ENCODE results near the gene POLR2L. TPM values are rescaled to one million over a fixed set of nuclear protein-coding genes. Genes with fewer than 3 reads are reported as not detected.

Gene POLR2L
- total and polyA plus RNA-seq, 2 experiments from 2014 or later, result 113 to 804 TPM

DNA sequence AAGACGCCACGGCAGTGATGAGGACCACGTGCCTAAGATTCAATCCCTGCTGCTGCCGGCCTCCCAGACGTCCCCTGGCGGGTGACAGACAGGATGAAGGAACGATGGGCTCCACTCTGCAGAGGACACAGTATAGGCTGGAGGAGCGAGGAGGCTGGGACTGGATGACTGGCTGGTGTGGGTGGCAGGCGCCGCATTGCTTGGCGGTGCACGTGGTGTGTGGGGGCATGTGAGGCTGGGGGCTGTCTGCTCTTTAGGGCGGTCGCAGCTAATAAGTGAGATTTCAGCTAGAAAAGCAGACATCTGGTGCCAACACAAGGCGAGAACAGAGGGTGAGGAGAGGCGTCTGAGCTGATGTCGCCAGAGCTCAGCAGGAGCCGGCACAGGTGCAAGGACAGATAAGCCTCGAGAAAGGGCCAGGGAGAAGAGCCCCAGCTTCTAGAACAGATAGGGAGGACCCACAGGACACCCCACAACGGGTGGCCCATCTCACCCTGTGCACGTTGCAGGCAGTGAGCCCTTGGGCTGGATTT lies 33.5 kb upstream of the POLR2L start:
- H4K20me1 ChIP-seq (ENCODE audit: insufficient read depth), result no peaks in the 10 kb centered on the region
- no peak overlapping the region for H3K4me3 ChIP-seq
- WGBS, 2 experiments (ENCODE audit: low coverage in 1 of 2, low lambda C conversion rate in 2 of 2, missing lambda C conversion rate in 2 of 2), result 96 to 97% methylated on average over 21 of the region's 21 CpGs
- H3K9me2 ChIP-seq (ENCODE audit: insufficient read depth), result no peaks in the 10 kb centered on the region
- no peak overlapping the region for H2AFZ ChIP-seq
- no peak overlapping the region for H3K9ac ChIP-seq
- in situ Hi-C loops (cut with MboI), result no loop called here
- no peaks in the 10 kb centered on the region for H3K9me3 ChIP-seq (ENCODE audit: low read depth)
- TF ChIP-seq EZH2phosphoT487 (IDR thresholded peaks at IDR 0.05; ENCODE audit: insufficient read depth, low read depth) (no peak), EZH2 (IDR thresholded peaks at IDR 0.05; ENCODE audit: insufficient read depth, poor library complexity, severe bottlenecking) (no peak)
- H3K4me1 ChIP-seq (ENCODE audit: insufficient read depth), result no peaks in the 10 kb centered on the region
- H3K27ac ChIP-seq, result no peak overlapping the region
- H3K4me2 ChIP-seq (ENCODE audit: unreplicated experiment), result no peak overlapping the region
- H3K36me3 ChIP-seq (ENCODE audit: low read depth), result no peaks in the 10 kb centered on the region; the same call in 1 of the 2 replicates
- no peaks in the 10 kb centered on the region for H3K79me2 ChIP-seq (ENCODE audit: insufficient read depth)
- no peak for DNase-seq
- no peaks in the 10 kb centered on the region for H3F3A ChIP-seq (ENCODE audit: insufficient read depth)
- H3K27me3 ChIP-seq (replicated peaks; ENCODE audit: insufficient read depth), result no peaks in the 10 kb centered on the region

DNA sequence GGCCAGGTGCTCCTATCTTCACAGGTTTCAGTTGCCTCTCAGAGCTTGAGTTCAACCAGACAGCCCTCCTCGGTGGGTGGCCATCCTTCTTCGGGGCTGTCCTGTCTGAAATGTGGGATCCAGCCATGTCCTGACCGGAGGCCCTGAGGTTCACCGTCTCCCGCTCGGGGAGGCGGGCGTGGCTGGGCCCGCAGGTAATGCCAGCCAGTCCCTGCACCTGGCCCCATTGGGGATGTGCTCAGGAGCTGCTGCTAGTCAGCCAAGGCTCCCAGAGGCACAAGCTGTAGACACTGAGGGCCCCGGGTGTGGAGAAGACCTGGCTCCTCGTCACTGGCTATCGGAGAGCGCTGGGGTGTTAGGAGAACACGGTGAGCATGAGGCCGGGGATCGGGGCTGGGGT lies 32.9 kb upstream of the POLR2L start:
- Histone ChIP-seq H3K27me3 (replicated peaks; ENCODE audit: insufficient read depth) (no peaks in the 10 kb centered on the region), H2AFZ (no peak overlapping the region), H3K4me2 (ENCODE audit: unreplicated experiment) (no peak overlapping the region), H3K79me2 (ENCODE audit: insufficient read depth) (no peaks in the 10 kb centered on the region), H3K9me2 (ENCODE audit: insufficient read depth) (no peaks in the 10 kb centered on the region), H3K4me1 (ENCODE audit: insufficient read depth) (no peaks in the 10 kb centered on the region), H3K36me3 (ENCODE audit: low read depth) (no peaks in the 10 kb centered on the region; the same call in 1 of the 2 replicates), H3K4me3 (no peak overlapping the region), H3K9me3 (ENCODE audit: low read depth) (no peaks in the 10 kb centered on the region), H3K27ac (no peak overlapping the region), H3F3A (ENCODE audit: insufficient read depth) (no peaks in the 10 kb centered on the region), H3K9ac (no peak overlapping the region), H4K20me1 (ENCODE audit: insufficient read depth) (no peaks in the 10 kb centered on the region)
- DNase-seq, result no peak
- TF ChIP-seq EZH2phosphoT487 (IDR thresholded peaks at IDR 0.05; ENCODE audit: insufficient read depth, low read depth) (no peak), EZH2 (IDR thresholded peaks at IDR 0.05; ENCODE audit: insufficient read depth, poor library complexity, severe bottlenecking) (no peak)
- WGBS, 2 experiments (ENCODE audit: low coverage in 1 of 2, low lambda C conversion rate in 2 of 2, missing lambda C conversion rate in 2 of 2), result 92 to 95% methylated on average over 16 of the region's 16 CpGs
- in situ Hi-C loops (cut with MboI), result no loop called here

DNA sequence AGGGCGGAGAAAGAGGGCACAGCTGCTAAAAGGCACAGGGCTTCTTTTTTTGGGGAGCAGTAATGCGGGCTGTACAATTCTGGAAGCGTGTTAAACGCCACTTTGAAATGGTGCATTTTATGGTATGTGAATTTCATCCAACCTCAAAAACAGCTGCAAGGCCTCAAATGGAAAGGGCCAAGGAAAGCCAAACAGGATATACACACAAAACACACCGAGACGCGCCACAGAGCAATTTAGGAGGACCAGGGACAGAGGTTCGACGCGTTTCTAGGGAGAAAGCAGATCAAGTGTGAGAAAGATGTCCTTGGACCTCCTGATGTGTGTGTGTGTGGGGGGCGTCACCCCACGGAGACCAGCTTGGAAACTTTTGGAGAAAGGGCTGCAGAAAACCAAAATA lies 31.4 kb upstream of the POLR2L start:
- Histone ChIP-seq H3K27ac (no peak overlapping the region), H3K9me2 (ENCODE audit: insufficient read depth) (no peaks in the 10 kb centered on the region), H3K36me3 (ENCODE audit: low read depth) (no peaks in the 10 kb centered on the region; the same call in 1 of the 2 replicates), H3K27me3 (replicated peaks; ENCODE audit: insufficient read depth) (no peaks in the 10 kb centered on the region), H3K4me2 (ENCODE audit: unreplicated experiment) (no peak overlapping the region), H3K9me3 (ENCODE audit: low read depth) (no peaks in the 10 kb centered on the region), H3K4me1 (ENCODE audit: insufficient read depth) (no peaks in the 10 kb centered on the region), H4K20me1 (ENCODE audit: insufficient read depth) (no peaks in the 10 kb centered on the region), H3K79me2 (ENCODE audit: insufficient read depth) (no peaks in the 10 kb centered on the region), H3K9ac (no peak overlapping the region), H3F3A (ENCODE audit: insufficient read depth) (no peaks in the 10 kb centered on the region), H3K4me3 (no peak overlapping the region), H2AFZ (no peak overlapping the region)
- in situ Hi-C loops (cut with MboI), result no loop called here
- TF ChIP-seq EZH2 (IDR thresholded peaks at IDR 0.05; ENCODE audit: insufficient read depth, poor library complexity, severe bottlenecking) (no peak), EZH2phosphoT487 (IDR thresholded peaks at IDR 0.05; ENCODE audit: insufficient read depth, low read depth) (no peak)
- DNase-seq, result no peak
- WGBS, 2 experiments (ENCODE audit: low coverage in 1 of 2, low lambda C conversion rate in 2 of 2, missing lambda C conversion rate in 2 of 2), result 77% methylated on average over 12 of the region's 12 CpGs

DNA sequence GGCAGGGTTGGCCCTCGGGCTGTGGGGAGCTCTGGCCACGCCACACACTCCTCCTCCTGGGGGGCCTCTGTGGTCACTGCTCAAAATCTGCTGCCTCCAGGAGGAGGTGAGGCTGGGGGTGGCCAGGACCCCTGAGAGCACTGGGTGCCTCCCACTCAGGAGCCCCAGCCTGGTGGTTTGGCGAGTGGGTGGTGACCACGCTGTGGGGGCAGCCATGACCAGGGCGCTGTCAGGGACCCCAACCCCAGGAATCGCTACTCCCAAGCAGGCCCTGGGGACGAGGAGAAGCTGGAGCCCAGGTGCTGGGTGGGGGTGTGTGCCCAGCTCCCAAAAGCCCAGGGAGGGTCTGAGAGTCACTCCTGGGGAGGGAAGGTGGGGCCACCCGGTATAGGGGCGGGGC lies 30.5 kb upstream of the POLR2L start:
- no peak overlapping the region for H3K9ac ChIP-seq
- no peaks in the 10 kb centered on the region for H3K4me1 ChIP-seq (ENCODE audit: insufficient read depth)
- no peaks in the 10 kb centered on the region for H4K20me1 ChIP-seq (ENCODE audit: insufficient read depth)
- H3K9me2 ChIP-seq (ENCODE audit: insufficient read depth), result no peaks in the 10 kb centered on the region
- no peaks in the 10 kb centered on the region for H3K9me3 ChIP-seq (ENCODE audit: low read depth)
- H3K79me2 ChIP-seq (ENCODE audit: insufficient read depth), result no peaks in the 10 kb centered on the region
- no peak overlapping the region for H3K27ac ChIP-seq
- H3K4me2 ChIP-seq (ENCODE audit: unreplicated experiment), result no peak overlapping the region
- H3K27me3 ChIP-seq (replicated peaks; ENCODE audit: insufficient read depth), result no peaks in the 10 kb centered on the region
- H3K36me3 ChIP-seq (ENCODE audit: low read depth), result no peaks in the 10 kb centered on the region
- in situ Hi-C loops (cut with MboI), result no loop called here
- WGBS, 2 experiments (ENCODE audit: low coverage in 1 of 2, low lambda C conversion rate in 2 of 2, missing lambda C conversion rate in 2 of 2), result 88 to 90% methylated on average over 7 to 9 of the region's 9 CpGs
- H3F3A ChIP-seq (ENCODE audit: insufficient read depth), result no peaks in the 10 kb centered on the region
- TF ChIP-seq EZH2phosphoT487 (IDR thresholded peaks at IDR 0.05; ENCODE audit: insufficient read depth, low read depth) (no peak), EZH2 (IDR thresholded peaks at IDR 0.05; ENCODE audit: insufficient read depth, poor library complexity, severe bottlenecking) (no peak)
- H3K4me3 ChIP-seq, result no peak overlapping the region
- no peak overlapping the region for H2AFZ ChIP-seq
- DNase-seq, result no peak

DNA sequence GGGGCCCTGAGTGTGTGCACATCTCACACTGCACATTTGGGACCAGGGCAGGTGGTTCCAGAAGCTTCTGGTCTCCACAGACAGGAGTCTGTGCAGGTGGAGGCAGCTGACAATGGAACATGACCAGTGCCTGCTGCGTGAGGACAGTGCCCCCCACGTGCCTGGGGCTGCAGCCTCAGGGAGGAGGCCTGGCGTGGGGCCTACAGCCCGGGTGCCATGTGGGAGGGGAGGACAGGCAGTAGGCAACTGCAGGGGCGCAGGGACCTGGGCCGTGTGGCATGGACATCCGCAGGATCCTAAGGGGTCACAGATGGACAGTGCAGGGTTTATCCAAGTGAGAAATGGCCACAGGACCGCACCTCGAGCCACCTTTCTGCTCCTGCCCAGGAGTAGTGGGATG lies 29.1 kb upstream of the POLR2L start:
- H3F3A ChIP-seq (ENCODE audit: insufficient read depth), result no peaks in the 10 kb centered on the region
- no peaks in the 10 kb centered on the region for H3K79me2 ChIP-seq (ENCODE audit: insufficient read depth)
- no peaks in the 10 kb centered on the region for H3K9me3 ChIP-seq (ENCODE audit: low read depth)
- H3K4me1 ChIP-seq (ENCODE audit: insufficient read depth), result no peaks in the 10 kb centered on the region
- H2AFZ ChIP-seq, result no peak overlapping the region
- no peak for TF ChIP-seq EZH2phosphoT487 (IDR thresholded peaks at IDR 0.05; ENCODE audit: insufficient read depth, low read depth)
- no peak for TF ChIP-seq EZH2 (IDR thresholded peaks at IDR 0.05; ENCODE audit: insufficient read depth, poor library complexity, severe bottlenecking)
- no peaks in the 10 kb centered on the region for H3K36me3 ChIP-seq (ENCODE audit: low read depth)
- in situ Hi-C loops (cut with MboI), result no loop called here
- H4K20me1 ChIP-seq (ENCODE audit: insufficient read depth), result no peaks in the 10 kb centered on the region
- no peak overlapping the region for H3K9ac ChIP-seq
- no peaks in the 10 kb centered on the region for H3K9me2 ChIP-seq (ENCODE audit: insufficient read depth)
- H3K4me3 ChIP-seq, result no peak overlapping the region
- 59 to 60% methylated on average over 8 to 9 of the region's 9 CpGs for WGBS, 2 experiments (ENCODE audit: low coverage in 1 of 2, low lambda C conversion rate in 2 of 2, missing lambda C conversion rate in 2 of 2)
- DNase-seq, result no peak
- H3K27ac ChIP-seq, result no peak overlapping the region
- no peak overlapping the region for H3K4me2 ChIP-seq (ENCODE audit: unreplicated experiment)
- H3K27me3 ChIP-seq (replicated peaks; ENCODE audit: insufficient read depth), result no peaks in the 10 kb centered on the region

All from GM23248 (cell line).